HuH-7 (cell line): ENCODE data around the gene CEMP1.
"Not testable (repeated sequence)": the region's sequence is repeated elsewhere in the genome, so short reads cannot be mapped to it uniquely, and the experiment has no call there.

Experiments
- DNase-seq: peaks from one replicate; pipeline ENCODE4 v3.0.0; 2011; ENCODE audit warnings: low spot score

CEMP1 gene

DNA sequence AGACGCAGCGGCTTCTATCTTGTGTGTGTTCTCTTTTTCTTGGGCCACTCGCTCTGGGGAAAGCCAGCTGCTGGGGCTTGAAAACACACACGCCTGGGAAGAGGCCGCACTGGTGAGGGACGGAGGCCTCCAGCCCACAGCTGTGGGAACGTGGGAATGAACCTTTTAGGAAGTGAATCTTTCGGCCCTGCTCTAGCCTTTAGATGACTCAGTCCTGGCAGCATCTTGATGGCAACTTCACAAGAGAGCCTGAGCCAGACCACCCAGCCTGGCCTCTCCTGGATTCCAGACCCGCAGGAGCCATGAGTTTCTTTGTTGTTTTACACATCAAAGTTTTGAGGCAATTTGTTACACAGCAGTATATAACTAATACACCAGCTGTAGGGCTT, 4.4 kb upstream of the CEMP1 start:
- no peak for DNase-seq

DNA sequence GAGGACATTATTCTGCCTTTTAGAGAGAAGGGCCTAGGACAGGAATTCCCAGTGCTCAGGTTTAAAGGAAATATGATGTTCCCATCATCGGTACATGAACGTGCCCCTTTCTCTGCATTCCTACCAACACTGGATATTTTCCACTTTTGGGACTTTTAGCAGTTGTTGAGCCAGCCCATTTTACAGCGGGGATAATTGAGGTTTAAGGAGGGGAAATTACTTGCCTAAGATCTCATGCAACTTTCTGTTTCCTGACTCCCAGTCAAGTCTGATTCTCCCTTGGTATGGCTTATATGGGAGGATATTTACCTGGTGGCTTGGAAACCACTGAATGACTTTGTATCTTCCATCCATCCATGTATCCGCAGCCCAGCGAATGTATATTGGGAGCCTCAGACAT, 3.1 kb upstream of the CEMP1 start:
- not testable (repeated sequence) for DNase-seq

DNA sequence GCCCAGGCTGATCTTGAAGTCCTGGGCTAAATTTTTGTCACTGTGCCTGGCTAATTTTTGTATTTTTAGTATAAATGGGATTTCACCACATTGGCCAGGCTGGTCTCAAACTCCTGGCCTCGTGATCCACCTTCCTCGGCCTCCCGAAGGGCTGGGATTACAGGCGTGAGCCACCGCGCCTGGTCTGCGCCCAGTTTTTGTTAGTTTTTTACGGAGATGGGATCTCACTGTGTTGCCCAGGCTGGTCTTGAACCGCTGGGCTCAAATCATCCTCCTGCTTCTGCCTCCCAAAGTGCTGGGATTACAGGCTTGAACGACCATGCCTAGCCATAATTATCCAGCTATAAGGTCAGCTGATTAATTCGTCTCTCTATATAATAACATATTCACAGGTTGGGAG, 2.7 kb upstream of the CEMP1 start:
- DNase-seq: no peak

DNA sequence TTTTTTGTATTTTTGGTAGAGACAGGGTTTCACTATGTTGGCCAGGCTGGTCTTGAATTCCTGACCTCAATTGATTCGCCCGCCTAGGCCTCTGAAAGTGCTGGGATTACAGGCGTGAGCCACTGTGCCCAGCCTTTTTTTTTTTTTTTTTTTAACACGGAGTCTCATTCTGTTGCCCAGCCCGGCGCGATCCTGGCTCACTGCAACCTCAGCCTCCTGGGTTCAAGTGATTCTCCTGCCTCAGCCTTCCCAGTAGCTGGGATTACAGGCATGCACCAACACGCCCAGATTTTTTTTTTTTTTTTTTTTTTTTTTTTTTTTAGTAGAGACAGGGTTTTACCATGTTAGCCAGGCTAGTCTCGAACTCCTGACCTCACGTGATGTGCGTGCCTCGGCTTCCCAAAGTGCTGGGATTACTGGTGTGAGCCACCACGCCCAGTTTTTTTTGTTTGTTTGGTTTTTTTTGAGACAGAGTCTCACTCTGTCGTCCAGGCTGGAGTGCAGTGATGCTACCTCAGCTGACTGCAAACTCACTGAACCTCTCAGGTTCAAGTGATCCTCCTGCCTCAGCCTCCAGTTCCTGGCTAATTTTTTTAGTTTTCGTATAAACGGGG, 2.0 kb upstream of the CEMP1 start:
- not testable (repeated sequence) for DNase-seq

DNA sequence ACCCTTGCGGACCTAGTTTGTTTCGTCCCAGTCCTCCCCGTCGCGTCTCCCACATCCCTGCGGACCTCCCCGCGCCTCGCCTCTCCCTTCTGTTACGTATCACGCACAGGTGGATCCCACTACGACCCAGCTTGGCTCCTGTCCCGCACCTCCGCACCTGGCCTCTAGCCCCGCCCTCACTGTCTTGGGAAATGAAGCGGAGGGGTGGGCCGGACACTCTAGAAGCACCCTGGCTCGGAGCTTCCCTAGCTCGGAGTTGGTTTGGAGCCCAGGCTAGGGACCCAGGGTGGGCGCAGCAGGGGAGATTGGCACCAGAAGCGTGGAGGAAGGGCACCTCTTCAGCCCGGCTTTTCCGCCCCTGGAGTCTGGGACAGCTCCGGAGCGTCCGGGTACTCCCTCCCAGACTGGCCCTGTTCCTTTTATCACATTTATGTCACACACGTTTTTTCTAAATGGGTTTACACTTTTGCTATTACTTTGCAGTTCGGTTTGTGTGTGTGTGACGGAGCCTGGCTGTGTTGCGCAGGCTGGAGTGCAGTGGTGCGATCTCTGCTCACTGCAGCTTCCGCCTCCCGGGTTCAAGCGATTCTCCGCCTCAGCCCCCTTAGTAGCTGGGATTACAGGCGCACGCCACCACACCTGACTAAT, 1.4 kb upstream of the CEMP1 start:
- DNase-seq: peak; percentile 81

DNA sequence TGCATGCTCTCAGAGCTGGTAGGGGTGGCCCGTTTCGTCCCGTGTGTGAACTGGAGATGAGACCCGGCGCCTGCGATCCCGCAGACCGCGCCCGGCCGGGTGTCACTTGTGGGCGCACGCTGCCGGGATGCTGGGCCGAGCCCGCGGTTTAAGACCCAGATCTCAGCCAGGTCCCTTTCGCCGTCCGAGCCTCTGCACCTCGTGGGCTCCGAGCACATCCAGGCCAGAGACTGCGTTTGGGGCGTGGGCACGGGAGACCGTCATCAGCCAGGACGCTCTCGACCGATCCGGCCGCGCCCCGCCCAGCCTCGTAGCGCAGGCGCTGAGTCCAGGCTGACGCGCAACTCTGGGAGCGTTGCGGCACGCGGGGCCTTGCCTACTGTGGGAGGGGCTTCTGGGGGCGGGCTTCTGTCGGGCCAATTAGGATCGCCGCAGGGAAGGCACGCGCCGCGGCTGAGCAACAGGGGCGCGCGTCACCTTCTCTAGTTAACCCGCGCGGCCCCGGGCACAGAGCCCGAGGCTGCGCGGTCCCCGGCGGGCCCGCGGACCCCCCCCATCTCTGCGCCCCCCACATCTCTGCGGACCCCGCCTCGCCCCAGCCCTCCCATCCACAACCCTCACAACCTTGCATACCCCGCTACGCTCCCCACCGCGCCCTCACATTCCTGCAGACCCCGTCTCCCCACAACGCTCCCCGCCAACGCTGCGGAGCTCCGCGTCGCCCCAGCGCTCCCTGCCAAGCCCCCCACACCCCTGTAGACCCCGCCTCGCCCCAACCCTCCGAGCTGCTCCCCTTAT, 687 bp upstream of the CEMP1 start:
- DNase-seq: peak; percentile 96

DNA sequence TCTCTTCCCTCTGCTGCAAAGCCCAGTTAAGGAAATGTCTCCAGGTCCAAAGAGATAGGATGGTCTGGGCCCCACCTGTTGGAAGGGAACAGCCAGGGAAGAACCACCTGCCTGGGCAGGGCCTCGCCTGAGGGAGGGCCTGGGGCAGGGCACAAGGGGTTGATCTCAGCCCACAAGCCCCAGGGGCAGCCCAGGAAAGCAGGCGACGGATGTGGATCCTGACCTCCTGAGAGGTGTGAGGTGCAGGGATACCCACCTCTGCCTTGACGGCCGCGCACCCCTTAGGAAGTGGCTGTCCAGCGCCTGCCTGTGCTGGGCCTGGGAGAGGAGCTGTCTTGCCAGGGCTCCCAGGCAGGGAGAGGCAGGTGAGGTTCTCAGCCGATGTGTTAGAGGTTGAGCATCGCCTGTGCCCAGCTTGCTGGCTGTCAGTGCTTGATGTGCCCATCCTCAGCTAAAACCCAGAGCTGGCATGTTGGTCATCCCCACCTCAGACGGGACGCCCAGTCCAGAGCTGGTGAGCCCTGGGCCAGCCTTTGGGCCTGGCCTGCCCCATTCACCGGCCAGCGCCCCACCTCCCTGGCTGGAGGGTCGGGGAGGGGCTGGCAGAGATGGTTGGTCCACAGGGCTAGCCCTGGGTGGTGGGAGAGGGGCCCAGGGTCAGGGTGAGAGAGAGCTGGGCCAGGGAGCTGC, 434 bp downstream of the CEMP1 start:
- no peak for DNase-seq

DNA sequence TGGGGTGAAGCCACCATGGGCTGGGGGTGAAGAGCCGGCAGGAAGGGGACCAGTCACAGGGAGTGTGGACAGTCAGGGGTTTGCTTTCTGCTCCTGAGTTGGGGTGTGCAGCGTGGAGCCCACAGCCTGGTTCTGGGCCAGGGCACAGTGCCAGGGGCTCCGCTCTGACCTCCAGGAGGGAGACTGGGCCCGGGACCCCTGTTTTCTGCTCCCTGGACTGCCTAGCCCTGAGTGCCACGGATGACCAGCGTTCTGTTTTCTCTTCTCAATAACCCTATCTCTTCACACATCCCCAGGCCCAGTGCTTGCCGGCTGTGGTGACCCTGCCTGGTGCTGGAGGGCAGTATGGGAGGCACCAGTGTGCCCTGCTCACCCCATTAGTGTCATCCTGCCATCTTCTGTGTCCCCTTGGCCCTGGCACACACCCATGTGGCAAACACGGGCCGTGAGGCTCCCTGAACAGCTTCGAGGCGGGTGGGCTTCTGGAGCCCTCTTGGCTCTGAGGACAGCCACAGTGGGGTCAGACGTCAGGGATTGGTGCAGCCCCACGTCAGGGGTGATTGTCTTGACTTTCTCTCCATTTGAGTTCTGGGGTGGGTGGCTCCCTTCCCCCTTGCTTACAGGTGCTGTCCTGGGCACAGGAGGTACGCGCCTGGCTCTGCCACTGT, 1.1 kb downstream of the CEMP1 start:
- DNase-seq: no peak

DNA sequence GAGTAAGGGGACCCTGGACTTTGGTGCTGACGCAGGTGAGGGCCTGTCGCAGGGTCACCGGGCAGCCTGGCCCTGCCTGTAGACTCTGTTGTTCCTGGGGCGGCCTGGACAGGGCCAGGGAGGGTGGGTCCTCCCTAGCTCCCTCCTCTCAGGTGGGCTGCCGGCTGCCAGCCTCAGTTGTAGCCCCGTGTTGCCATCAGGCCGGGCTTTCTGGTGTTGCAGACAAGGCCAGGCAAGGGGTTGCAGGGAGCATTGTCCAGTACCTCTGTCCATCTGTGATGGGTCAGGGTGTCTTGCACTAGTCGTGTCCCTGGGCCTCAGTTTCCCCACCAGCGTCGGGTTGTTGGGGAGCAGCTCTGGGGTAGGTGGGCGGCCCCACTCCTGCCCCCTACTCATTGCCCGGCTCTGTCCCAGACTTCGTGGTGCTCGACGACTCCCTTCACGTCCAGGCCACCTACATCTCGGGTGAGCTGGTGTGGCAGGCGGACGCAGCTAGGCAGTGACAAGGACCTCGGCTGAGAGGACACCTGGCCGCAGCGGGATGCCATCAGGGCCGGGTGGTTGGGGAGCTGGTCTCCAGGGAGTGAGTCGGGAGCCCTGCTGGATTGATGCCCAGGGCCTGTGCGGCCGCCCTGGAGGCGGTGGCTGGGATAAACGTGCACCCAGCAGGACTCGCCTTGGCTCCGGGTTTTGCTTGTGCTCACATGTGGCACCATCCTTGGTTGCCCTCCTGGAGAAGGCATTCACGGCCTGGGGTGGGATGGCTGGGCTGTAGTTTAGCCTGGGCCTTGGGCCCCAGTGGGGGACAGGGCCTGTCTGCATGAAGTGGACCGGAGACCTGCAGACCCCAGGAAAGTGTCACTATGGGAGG, 1.9 kb downstream of the CEMP1 start:
- no peak for DNase-seq

DNA sequence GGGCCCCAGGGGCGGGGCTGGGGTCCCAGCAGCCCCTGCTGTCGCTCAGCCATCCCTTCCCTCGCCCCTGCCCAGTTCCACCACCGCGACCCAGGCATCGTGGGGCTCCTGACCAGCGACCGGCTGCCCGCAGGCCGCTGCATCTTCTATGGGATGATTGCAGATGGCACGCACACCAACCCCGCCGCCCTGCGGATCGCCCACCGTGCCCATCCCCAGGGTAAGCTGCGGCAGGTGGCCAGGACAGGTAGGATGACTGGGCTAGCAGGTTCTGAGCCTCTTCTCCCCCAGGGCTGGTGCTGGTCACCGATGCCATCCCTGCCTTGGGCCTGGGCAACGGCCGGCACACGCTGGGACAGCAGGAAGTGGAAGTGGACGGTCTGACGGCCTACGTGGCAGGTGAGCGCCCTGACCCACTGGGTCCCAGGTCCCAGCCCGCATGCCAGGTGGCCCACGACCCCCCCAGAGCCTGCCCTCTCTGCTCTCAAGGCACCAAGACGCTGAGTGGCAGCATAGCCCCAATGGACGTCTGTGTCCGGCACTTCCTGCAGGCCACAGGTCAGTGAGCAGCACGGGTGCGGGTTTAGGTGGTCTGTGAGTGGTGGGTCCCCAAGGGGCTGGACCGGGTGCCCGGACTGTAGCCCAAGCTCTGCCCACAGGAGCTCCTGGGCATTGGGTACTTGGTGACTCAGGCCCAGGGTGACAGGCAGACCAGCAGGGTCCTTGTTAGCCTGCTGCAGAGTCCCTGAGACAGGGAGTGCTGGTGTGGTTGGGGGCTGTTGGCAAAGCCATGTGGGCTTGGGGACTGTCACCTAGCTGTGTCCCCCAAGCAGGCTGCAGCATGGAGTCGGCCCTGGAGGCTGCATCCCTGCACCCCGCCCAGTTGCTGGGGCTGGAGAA, 2.8 kb downstream of the CEMP1 start:
- DNase-seq: no peak

DNA sequence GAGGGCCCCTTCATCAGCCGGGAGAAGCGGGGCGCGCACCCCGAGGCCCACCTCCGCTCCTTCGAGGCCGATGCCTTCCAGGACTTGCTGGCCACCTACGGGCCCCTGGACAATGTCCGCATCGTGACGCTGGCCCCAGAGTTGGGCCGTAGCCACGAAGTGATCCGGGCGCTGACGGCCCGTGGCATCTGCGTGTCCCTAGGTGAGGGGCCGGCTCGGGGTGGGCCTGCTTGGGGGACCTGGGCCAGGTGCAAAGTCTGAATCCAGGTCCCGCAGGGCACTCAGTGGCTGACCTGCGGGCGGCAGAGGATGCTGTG, 3.5 kb downstream of the CEMP1 start:
- DNase-seq: no peak

DNA sequence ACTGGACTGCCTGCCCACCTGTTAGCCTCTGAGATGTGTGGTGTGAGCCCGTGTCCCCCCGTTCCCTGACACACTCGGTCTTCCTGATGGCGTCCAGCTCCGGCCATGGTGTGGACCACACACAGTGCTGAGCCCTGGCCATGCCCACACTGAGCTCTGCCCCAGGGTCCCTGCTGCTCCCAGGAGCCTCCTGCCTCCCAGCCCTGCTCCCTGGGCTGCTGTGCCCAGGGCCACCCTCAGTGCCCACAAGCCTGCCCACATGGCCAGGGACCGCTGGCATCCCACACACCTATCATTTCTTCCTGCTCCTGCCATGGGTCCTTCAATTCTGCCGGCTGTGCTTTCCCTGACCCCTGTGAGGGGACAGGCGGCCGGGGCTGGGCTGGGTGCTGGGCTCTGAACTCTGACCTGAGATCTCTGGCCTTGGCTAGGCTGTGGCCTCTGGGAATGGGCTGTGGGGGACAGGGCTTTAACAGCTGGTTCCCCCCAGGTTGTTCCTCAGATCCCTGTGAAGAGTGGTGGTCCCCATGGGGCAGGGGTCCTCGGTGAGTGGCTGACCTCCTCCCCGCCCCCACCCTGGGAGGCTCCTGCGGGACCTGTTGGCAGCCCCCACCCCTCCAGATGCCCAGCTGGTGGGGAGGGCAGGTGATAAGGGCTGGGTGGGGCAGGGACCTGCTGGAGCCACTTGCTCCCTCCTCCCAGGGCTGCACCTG, 4.0 kb downstream of the CEMP1 start:
- no peak for DNase-seq

DNA sequence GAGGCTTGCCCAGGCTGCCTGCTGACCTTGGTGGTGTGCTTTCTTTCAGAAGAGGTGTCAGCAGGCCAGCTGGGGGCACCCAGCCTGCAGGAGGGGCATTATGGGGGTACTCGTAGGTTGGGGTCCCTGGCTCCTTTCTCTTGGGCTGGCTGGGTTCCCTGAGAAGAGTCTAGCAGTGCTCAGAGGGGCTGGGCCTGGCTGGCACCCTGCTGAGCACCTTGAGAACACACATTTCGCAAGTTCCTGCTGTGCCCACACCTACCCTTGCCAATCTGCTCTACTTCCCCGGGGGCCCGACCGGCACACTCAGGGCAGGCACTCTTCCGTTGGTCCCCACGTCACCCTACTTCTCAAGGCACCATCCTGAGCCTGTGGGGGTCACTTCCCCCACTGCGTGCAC, 5.1 kb downstream of the CEMP1 start:
- DNase-seq: no peak

DNA sequence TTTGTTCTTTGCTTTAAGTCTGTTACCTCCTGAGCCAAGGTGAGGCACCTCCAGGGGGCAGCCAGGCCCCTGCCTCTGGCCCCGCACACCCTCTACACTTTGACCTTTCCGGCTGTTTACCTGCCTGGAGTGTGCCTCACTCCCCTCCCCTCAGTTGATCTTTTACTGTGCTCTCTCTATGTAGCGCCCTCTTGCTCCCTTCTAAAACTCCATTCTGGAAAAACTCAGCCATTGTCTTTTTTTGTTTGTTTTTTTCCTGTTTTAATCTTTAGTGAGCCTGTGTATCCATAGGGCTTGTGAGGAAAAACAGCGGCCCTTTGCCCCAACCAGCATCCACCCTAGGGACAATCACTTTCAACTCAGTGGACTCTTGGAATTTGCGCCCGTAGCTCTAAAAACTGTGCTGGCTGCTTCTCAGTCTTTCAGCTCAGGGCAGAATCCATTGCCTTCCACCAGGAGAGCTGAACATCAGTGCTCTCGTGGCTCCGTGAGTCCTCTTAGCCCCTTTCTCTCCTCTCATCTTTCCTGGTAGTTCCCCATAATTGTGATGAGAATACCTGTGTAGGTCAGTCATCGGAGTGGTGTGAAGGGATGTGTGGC, 6.8 kb downstream of the CEMP1 start:
- peak; percentile 83 for DNase-seq

DNA sequence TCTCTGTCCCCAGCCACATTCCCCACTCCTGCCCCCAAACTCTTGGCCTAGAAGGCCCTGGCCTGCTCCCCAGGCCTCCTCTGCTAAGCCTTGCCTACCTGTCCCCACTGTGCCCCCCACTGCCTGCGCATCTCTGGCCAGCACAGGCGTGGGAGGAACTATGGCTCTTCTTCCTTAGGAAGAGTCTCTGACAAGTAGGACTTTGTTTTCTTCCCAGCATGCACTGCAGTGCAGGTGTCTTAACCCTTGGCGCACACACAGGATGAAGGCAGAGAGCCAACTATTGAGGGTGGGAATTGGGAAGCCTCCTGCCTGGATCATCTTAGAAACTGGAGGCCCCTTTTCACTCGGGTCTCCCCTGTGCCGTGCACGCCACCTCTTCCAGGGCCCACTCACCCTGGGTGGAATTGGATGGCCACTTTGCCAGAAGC, 7.4 kb downstream of the CEMP1 start:
- no peak for DNase-seq

DNA sequence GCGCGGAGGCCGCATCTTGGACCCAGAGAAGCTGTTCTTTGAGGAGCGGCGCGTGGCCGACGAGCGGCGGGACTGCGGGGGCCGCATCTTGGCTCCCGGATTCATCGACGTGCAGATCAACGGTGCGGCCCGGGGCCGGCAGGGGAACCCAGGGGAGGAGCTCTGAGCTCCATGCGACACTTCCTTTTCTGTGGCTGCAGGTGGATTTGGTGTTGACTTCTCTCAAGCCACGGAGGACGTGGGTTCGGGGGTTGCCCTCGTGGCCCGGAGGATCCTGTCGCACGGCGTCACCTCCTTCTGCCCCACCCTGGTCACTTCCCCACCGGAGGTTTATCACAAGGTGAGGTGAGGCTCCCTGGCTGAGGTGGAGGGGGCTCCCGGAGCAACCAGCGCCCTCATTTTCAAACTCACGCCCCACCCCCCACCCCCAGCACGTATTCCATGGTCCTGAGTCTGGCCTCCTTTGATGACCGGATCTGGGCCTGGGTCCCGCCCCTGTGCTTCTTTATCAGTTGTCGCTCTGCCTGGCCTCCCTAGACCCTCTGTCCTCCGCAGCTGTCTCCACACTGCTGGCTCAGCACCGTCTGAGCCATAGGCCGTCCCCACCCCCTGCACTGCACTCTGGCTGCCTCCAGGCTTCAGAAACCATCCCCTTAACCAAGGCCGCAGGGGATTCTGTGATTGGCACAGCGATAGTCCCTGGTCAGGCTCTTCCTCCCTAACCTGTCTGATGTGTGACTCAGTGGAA, 10.2 kb downstream of the CEMP1 start:
- DNase-seq: no peak

DNA sequence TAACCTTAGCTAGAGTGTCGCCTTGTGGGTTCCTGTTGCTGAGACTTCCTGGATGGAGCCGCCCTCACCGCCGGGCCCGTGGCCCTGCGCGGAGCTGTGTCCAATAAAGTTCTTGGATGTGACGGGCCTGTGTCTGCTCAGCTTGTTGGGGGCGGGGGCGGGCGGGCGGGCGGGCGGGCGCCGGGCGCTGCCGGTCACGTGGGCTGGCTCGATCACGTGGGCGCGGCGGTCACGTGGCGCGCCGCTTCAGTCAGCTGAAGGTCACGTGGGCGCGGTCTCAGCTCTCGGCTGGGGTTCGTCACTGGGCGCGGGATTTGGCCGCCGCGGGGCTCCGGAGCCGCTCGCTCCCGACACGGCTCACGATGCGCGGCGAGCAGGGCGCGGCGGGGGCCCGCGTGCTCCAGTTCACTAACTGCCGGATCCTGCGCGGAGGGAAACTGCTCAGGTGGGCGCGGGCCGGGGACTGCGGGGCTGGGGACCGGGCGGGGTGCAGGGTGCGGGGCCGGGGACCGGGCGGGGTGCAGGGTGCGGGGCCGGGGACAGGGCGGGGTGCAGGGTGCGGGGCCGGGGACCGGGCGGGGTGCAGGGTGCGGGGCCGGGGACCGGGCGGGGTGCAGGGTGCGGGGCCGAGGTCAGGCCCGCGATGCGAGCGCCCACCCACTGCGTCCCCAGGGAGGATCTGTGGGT, 11.0 kb downstream of the CEMP1 start, which contains the start of gene AMDHD2:
TSS of gene AMDHD2 (plus strand) at position 275 of the 687 bp plus-strand sequence. CDS start at position 363, 88 bp downstream.
- peak; percentile 93 for DNase-seq

DNA sequence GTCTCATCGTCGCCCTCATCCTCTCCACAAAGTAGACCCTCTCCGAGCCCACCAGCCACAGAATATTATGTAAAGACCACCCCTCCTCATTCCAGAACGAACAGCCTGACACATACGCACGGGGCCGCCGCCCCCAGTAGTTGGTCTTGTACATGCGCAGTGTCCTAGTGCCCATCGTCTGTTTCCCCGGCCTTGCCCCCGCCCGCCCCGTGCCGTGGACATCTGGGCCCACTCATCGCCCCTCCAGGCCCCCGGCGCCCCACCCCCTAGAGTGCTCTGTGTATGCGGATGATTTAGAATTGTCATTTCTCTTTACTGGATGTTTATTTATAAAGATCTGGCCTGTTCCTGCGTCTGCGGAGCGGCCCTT, 11.5 kb downstream of the CEMP1 start:
- DNase-seq: no peak
